Colonic mucosa (tissue), 4 donors: Measurements from ENCODE around the gene TWF2. TPM values are rescaled to one million over a fixed set of nuclear protein-coding genes. Genes with fewer than 3 reads are reported as not detected.
"Not testable (repeated sequence)": the region's sequence is repeated elsewhere in the genome, so short reads cannot be mapped to it uniquely, and the experiment has no call there.

Experiments
- DNase-seq: peaks from one replicate; pipeline ENCODE4 v3.0.0-alpha.2; 2020
- H3K27ac ChIP-seq: fragments of 200-600 bp; one replicate; pipeline ENCODE4 v1.8.0; 2021
- H3K27me3 ChIP-seq: fragments of 200-600 bp; one replicate; pipeline ENCODE4 v1.8.0; 2021
- H3K36me3 ChIP-seq: fragments of 200-600 bp; one replicate; pipeline ENCODE4 v1.8.0; 2021
- H3K4me1 ChIP-seq: fragments of 200-600 bp; one replicate; pipeline ENCODE4 v1.8.0; 2021; ENCODE audit warnings: mild to moderate bottlenecking
- H3K4me3 ChIP-seq: fragments of 200-600 bp; one replicate; pipeline ENCODE4 v1.8.0; 2021
- H3K9ac ChIP-seq, 2 donors: one replicate each; pipeline ENCODE4 v1.7.0; 2013; ENCODE audit warnings: control low read depth in 2 of 2, low read depth in 2 of 2, low read length in 2 of 2
- H3K9me3 ChIP-seq: fragments of 200-600 bp; one replicate; pipeline ENCODE4 v1.8.0; 2021
- intact Hi-C: fragments of 100-400 bp; cut with DNase I; formaldehyde crosslinking; loops from one replicate; pipeline ENCODE4 v1.14.1; 2022
- total RNA-seq, 2 donors: library from RNA; stranded (reverse); fragmentation: NEBNext Ultra II Directional in 1 of 2; extraction: Animal tissue kit (Norgen Biotek cat#: 25700) in 1 of 2; gene quantifications; one replicate each; pipeline ENCODE4 v1.2.1, GENCODE V29; 2021
- TF ChIP-seq, protein P1 (sequence below): fragments of 200-600 bp; IDR thresholded peaks from one replicate; pipeline ENCODE4 v1.8.0; 2022; ENCODE audit warnings: antibody characterized with exemption, mild to moderate bottlenecking
- donor health status: healthy.
- donor health status: DM: no; HTN: no; CAD: no.
- donor health status: DM: no; HTN: no; CAD: no.

TWF2 gene
- total RNA-seq, 2 donors from 2014 or later, result 44.2 to 45.0 TPM

DNA sequence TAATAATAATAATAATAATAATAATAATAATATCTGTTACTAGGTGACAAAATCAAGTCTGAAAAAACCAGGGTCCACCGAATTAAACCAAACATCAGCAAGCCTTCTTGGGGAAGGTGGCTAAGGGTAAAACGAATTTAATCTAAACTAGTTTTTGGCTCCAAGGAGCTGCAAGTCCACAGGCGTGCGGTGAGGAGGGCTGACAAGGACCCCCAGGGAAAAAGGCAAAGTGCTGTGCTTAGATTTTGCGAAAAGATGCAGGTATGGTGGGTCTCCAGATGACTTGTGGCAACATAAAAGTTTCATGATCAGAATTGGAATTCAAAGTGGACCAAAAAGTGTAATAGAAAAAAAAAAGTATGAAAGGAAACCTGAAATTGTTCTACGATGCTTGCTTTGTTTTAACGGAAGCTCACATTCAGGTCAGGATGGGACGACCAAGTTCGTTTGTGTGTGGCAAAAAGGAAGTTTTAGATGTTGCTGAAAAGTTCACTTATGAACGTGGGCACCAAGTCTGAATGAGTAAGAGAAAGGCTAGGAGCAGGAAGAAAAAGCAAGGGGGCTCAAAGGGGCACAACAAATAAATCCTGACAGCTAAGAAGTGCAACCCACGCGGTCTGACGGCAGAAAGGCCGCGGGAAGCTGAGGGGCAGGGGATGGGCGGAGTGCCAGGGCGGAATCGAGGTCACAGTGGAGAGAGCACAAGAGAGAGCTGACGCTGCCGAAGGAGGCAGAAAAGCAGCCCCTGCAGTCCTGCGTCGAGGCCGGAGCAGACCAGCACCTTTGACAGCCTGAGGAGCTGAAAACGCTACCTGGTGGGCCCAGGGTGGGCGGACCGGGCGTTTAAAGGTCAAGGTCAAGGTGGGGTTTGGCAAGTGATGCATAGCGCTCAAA is 38.4 kb upstream of the TWF2 start:
- TF ChIP-seq, protein P1, sequence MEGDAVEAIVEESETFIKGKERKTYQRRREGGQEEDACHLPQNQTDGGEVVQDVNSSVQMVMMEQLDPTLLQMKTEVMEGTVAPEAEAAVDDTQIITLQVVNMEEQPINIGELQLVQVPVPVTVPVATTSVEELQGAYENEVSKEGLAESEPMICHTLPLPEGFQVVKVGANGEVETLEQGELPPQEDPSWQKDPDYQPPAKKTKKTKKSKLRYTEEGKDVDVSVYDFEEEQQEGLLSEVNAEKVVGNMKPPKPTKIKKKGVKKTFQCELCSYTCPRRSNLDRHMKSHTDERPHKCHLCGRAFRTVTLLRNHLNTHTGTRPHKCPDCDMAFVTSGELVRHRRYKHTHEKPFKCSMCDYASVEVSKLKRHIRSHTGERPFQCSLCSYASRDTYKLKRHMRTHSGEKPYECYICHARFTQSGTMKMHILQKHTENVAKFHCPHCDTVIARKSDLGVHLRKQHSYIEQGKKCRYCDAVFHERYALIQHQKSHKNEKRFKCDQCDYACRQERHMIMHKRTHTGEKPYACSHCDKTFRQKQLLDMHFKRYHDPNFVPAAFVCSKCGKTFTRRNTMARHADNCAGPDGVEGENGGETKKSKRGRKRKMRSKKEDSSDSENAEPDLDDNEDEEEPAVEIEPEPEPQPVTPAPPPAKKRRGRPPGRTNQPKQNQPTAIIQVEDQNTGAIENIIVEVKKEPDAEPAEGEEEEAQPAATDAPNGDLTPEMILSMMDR, result no peak
- Histone ChIP-seq H3K27ac (peak overlapping the region; percentile 98), H3K9me3 (no peaks in the 10 kb centered on the region), H3K9ac (peak overlapping the region; percentile 93 to 97), H3K27me3 (no peaks in the 10 kb centered on the region), H3K4me1 (no peaks in the 10 kb centered on the region), H3K4me3 (peak overlapping the region; percentile 79), H3K36me3 (no peaks in the 10 kb centered on the region)
- intact Hi-C loops, result no loop called here
- peak; percentile 81 for DNase-seq

DNA sequence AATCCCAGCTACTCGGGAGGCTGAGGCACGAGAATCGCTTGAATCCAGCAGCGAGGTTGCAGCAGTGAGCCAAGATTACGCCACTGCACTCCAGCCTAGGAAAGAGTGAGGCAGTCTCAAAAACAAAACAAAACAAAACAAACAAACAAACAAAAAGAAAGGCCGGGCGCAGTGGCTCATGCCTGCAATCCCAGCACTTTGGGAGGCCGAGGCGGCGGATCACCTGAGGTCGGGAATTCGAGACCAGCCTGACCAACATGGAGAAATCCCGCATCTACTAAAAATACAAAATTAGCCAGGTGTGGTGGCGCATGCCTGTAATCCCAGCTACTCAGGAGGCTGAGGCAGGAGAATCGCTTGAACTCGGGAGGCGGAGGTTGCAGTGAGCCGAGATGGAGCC is 35.8 kb upstream of the TWF2 start:
- intact Hi-C loops, result loop anchor here (5.0 kb wide), 1 partner anchor 37 kb away; the partner anchor contains the start of gene TWF2
- not testable (repeated sequence) for DNase-seq, H3K36me3 ChIP-seq, H3K4me1 ChIP-seq, H3K4me3 ChIP-seq, H3K27ac ChIP-seq, H3K9ac ChIP-seq, H3K27me3 ChIP-seq, H3K9me3 ChIP-seq

- H3K4me1 ChIP-seq, result no peaks in the 10 kb centered on the region
- H3K36me3 ChIP-seq, result peaks cover 16% of the 10 kb centered on the region
- no peak overlapping the region for H3K4me3 ChIP-seq
- no peaks in the 10 kb centered on the region for H3K9me3 ChIP-seq
- intact Hi-C loops, result loop anchor here (5.0 kb wide), 1 partner anchor 36 kb away; the partner anchor contains the start of gene TWF2
- no peak overlapping the region for H3K27ac ChIP-seq
- H3K27me3 ChIP-seq, result no peaks in the 10 kb centered on the region
- TF ChIP-seq, protein P1, result no peak
- no peak overlapping the region for H3K9ac ChIP-seq
- no peak for DNase-seq
These were observed 33.9 kb upstream of the TWF2 start for GRCh38 chr3:52272831-52273230.

GRCh38 chr3:52272172-52272571 is 33.2 kb upstream of the TWF2 start:
- H3K4me3 ChIP-seq, H3K27me3 ChIP-seq, H3K9me3 ChIP-seq, H3K4me1 ChIP-seq, DNase-seq: not testable (repeated sequence)
- peak overlapping the region in 1 of 2 donors; percentile 17 for H3K9ac ChIP-seq
- H3K36me3 ChIP-seq, result peaks cover 17% of the 10 kb centered on the region
- H3K27ac ChIP-seq, result peak overlapping the region; percentile 2
- intact Hi-C loops, result loop anchor here (5.0 kb wide), 1 partner anchor 35 kb away; the partner anchor contains the start of gene TWF2

DNA sequence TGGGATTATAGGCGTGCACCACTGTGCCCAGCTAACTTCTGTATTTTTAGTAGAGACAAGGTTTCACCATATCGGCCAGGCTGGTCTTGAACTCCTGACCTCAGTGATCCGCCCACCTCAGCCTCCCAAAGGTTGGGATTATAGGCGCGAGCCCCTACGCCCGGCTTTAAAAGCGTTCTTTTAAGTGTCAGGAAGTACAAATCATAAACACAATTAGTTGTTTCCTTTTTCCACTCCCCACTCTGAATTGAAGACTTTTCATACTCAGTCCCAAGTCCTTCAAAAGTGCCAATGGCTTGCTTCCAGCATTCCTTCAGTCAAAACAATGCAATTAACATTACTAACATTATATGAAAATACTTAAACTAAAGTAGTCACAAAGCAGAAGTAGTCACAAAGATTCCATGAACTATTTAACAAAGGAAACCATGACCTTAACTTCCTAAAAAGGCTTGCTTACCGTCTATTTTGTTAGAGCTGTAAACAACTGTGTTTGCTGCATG is 31.3 kb upstream of the TWF2 start:
- peak overlapping the region; percentile 62 for H3K27ac ChIP-seq
- TF ChIP-seq, protein P1, result no peak
- intact Hi-C loops, result loop anchor here (5.0 kb wide), 1 partner anchor 33 kb away; the partner anchor contains the start of gene TWF2
- H3K36me3 ChIP-seq, result peaks cover 30% of the 10 kb centered on the region
- H3K9me3 ChIP-seq, result no peaks in the 10 kb centered on the region
- no peaks in the 10 kb centered on the region for H3K27me3 ChIP-seq
- DNase-seq, result no peak
- no peaks in the 10 kb centered on the region for H3K4me1 ChIP-seq
- no peak overlapping the region for H3K9ac ChIP-seq
- H3K4me3 ChIP-seq, result no peak overlapping the region

DNA sequence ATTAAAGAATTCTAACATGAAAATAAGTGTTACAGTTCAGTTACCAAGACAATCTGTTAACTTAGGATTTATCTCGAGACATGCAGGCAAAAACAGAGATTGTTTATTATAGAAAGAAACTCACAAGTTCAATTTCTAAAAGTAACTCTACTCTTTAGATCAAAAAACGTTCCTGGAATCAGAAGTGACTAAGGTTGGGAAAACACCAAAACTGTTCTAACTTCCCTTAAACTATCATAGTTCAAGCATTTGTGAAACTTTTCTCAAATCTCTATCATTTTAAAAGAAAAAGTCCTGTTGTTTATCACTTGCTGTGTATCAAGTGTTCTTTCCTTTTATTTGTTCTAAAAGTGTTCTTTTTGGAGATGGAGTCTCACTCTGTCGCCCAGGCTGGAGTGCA is 30.8 kb upstream of the TWF2 start:
- Histone ChIP-seq H3K9me3 (no peaks in the 10 kb centered on the region), H3K4me1 (no peaks in the 10 kb centered on the region), H3K9ac (no peak overlapping the region), H3K36me3 (peaks cover 34% of the 10 kb centered on the region), H3K4me3 (no peak overlapping the region), H3K27ac (peak overlapping the region; percentile 62), H3K27me3 (no peaks in the 10 kb centered on the region)
- TF ChIP-seq, protein P1, result no peak
- intact Hi-C loops, result loop anchor here (5.0 kb wide), 1 partner anchor 32 kb away; the partner anchor contains the start of gene TWF2
- no peak for DNase-seq
